ENCODE data around the gene STRN4. TPM values are rescaled to one million over a fixed set of nuclear protein-coding genes. Genes with fewer than 3 reads are reported as not detected.
"Not testable (repeated sequence)": the region's sequence is repeated elsewhere in the genome, so short reads cannot be mapped to it uniquely, and the experiment has no call there.

Gene STRN4, protein sequence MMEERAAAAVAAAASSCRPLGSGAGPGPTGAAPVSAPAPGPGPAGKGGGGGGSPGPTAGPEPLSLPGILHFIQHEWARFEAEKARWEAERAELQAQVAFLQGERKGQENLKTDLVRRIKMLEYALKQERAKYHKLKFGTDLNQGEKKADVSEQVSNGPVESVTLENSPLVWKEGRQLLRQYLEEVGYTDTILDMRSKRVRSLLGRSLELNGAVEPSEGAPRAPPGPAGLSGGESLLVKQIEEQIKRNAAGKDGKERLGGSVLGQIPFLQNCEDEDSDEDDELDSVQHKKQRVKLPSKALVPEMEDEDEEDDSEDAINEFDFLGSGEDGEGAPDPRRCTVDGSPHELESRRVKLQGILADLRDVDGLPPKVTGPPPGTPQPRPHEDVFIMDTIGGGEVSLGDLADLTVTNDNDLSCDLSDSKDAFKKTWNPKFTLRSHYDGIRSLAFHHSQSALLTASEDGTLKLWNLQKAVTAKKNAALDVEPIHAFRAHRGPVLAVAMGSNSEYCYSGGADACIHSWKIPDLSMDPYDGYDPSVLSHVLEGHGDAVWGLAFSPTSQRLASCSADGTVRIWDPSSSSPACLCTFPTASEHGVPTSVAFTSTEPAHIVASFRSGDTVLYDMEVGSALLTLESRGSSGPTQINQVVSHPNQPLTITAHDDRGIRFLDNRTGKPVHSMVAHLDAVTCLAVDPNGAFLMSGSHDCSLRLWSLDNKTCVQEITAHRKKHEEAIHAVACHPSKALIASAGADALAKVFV
- 95.8 and 103 TPM in 2 replicates for total RNA-seq

DNA sequence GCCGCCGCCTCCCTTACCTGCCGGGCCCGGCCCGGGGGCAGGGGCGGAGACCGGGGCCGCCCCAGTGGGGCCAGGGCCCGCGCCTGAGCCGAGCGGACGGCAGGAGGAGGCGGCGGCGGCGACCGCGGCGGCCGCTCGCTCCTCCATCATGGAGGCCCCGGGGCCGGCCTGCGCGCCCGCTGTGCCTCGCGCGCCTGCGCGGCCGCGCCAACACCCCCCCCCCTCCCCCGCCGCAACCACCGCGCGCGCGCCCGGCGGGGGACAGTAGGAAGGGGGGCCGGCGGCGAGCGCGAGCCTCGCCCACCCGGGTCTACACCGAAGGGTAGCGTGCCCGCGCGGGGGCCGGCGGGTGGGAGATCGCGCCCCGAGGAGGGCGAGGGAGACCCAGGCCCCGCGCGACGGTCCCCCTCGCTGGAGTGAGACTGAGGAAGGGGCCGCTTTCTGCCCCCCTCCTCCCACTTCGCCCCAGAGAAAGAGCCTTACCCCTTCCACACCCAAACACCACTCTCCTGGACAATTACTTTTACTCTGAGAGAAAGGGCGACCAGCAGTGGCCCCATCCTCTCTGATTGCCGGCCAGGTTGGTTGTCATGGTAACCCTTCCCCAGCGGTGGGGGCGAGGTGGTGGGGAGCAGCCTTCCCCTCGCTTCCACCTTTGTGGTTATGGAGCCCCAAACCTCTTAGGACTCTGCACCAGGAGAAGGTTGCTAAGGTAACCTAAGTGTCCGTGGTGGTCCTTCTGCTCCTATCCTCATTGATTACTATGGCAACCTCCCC lies at the start of gene STRN4:
Gene STRN4 (minus strand): TSS at position 170 of the 777 bp plus-strand sequence. CDS start 20 bp downstream, at position 150.
- intact Hi-C loops (cut with micrococcal nuclease) = loop anchor here (1.0 to 5.0 kb wide), 4 partner anchors 18 to 146 kb away; partner anchors contain the start of genes CALM3 and SLC1A5

DNA sequence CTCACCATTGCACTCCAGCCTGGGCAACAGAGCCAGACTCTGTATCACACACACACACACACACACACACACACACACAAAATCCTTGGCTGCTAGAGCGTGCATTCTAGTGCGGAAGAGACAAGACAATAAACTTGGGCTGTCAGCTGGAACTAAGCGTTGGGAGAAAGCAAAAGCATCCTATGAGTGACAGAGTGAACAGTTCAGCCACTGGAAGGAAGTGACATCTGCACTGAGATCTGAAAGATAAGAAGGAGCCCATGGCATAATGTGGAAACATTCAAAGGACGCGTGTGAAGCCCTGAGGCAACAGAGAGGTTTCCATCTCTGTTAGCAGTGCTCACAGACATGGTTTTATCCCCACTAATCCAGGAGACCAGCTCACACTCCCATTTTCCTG lies 45.7 kb upstream of the STRN4 start:
- intact Hi-C loops (cut with micrococcal nuclease) = loop anchor here (1.0 kb wide), 3 partner anchors 8 to 58 kb away; partner anchors contain the start of gene AP2S1

DNA sequence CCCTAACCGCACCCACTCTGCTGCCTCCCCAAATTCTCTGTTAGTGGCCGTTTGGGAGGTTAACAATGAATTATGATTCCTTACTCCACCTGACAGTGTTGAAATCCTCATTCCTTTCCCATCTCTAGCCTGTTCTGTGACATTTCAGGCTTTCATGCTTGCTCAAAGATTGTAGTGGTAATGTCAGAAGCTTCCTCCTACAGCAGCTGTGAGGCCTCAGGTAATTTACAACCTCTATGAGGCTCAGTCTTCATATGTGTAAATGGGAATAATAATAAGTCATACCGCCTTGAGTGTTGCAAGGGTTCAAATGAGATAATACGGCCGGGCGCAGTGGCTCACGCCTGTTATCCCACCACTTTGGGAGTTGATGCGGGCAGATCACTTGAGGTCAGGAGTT lies 43.1 kb upstream of the STRN4 start:
- intact Hi-C loops (cut with micrococcal nuclease) = loop anchor here (5.0 kb wide), 4 partner anchors 42 to 927 kb away; partner anchors contain the start of genes FKRP, FOXA3, STRN4 and SYMPK

DNA sequence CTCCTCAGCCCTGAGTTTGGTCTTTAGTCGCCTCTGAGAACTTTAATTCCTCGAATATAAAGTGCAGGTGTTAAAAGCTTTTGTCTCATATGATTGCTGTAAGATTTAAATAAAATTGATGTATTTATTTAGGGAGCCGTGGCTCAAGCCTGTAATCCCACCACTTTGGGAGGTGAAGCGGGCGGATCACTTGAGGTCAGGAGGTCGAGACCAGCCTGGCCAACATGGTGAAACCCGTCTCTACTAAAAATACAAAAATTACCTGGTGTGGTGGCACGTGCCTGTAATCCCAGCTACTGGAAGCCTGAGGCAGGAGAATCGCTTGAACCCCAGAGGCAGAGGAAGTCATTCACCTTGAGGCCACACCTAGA lies 42.7 kb upstream of the STRN4 start:
- intact Hi-C loops (cut with micrococcal nuclease) = loop anchor here (1.0 to 5.0 kb wide), 7 partner anchors 32 to 927 kb away; partner anchors contain the start of genes FKRP, FOXA3, STRN4 and SYMPK

DNA sequence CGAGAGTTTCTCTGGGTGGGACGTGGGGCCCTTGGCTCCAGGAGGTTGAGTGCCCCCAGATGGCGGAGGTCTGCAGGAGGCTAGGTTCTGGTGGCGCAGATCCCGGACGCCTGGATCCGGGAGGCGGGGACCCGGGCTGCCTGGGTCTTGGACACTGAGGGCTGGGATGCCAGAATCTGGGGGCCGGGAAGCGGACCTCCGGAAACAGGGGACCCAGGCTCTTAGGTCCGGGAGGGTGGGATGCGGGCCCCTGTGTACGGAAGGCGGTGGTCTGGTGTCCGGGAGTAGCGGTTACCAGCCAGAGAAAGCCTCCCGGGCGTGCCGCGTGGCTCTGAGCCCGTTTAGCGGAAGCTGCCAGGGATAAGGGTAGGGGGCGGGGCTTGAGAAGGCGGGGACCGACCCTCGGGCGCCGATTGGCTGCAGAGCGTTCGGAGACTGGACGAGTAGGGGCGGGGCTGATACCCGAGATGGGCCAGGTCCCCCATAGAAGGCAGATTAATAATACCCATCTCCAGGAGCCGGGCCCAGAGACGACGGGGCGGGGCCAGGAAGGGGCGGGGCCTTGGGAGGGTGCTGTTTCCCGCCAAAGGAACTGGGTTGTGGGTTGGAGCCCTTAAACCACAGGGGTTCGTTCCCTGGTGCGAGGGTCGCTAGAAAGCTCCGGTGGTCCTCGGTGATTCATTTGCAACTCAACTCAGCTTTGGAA lies 42.2 kb upstream of the STRN4 start, which contains the start of gene SLC1A5:
Gene SLC1A5 (minus strand): TSS at position 333 of the 706 bp plus-strand sequence. CDS start 629 bp downstream, outside the sequence.
- intact Hi-C loops (cut with micrococcal nuclease) = loop anchor here (1.0 to 5.0 kb wide), 7 partner anchors 33 to 926 kb away; partner anchors contain the start of genes FKRP, FOXA3, STRN4 and SYMPK

DNA sequence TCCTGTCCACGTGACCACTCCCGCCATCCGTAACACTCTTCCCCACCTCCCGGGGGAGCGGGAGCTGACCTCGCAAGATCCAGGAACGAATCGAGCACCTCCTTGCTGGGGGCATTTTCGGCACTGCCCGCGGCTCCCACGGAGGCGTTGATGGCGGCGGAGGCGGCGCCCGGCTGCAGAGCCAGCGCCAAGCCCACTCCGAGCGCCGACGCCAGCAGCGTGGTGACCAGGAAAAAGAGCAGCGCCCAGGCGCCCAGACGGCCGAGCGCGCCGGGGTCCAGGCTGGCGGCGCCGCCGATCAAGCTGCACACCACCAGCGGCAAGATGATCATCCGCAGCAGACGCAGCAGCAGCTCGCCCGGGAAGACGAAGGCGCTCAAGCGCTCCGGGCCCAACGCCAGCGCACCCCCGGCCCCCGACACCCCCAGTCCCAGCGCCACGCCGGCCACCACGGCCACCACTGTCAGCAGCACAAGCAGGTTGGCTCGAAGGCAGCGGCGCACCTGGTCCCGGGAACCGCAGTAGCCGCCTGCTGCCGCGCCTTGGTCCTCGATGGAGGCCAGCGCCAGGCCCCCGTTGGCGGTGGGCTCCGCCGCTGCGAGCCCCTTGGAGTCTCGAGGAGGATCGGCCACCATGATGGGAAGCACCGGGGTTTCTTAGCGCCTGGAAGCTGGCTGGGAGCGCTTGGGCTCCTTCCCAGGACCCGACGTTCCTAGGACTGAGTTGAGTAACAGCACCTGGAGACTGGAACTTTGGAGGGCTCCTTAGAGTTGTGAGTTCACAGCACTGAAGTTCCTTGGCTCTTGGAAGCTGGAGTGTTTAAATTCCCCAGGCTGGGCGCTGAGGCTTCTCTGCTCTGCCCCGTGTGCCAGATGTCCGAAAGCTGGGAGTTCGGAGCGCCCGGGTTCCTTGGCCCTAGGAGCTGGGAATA lies 41.3 kb upstream of the STRN4 start:
- intact Hi-C loops (cut with micrococcal nuclease) = loop anchor here (1.0 to 5.0 kb wide), 8 partner anchors 34 to 925 kb away; partner anchors contain the start of genes FKRP, FOXA3, STRN4 and SYMPK

DNA sequence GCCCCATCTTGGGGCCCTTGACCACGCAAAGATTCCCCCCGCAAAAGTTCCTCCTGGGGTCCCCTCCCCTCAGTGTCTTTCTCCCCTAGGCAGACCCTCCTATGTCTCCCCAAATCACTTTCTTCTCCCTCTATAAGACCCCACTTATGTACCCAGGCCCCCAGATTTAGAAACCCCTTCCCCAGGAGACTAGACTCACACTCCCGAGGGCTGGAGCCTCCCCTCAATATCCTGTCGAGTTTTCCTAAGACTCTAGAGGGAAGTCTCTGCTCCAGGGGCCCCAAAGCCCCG lies 40.7 kb upstream of the STRN4 start:
- intact Hi-C loops (cut with micrococcal nuclease) = loop anchor here (2.0 to 5.0 kb wide), 5 partner anchors 40 to 925 kb away; partner anchors contain the start of genes FKRP, FOXA3, STRN4 and SYMPK

DNA sequence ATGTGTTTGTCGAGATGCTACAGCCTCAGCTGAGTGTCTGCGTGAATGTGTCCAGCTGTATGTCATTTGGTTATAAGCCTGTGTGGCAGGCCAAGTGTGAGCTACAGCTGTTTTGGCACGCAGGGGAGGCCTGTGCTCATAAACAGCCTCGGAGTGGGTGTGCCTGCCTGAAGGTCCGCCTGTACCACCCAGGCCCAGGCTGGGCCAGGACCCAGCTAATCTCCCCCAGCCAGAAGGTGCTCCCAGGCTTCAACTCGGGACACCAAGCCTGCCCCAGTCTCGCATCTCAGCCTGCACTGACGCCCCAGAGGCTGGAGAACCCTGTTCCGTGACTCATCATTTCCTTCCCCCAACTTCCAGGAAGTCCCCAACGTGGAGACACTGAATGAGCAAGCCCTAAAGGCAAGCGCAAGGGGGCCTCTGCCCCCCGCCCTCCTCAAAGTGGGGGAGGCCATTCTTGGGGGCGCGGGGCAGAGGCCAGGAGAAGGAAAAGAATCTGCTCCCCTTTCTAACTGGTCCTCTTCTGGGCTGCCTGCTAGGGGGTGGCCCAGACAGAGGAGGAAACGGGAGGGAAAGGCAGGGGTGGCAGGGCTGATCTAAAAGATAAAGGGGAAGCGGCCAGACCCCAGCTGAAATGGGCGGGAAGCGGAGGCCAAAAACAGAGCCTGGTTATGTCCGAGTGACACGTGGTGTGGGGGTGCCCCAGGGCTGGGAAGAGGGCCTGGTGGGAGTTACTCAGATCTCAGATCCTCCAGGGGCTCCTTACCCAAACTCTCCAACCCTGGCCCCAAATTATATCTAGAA lies 40.2 kb upstream of the STRN4 start:
- intact Hi-C loops (cut with micrococcal nuclease) = loop anchor here (1.0 to 5.0 kb wide), 9 partner anchors 29 to 924 kb away; partner anchors contain the start of genes AP2S1, FKRP, FOXA3 and STRN4

DNA sequence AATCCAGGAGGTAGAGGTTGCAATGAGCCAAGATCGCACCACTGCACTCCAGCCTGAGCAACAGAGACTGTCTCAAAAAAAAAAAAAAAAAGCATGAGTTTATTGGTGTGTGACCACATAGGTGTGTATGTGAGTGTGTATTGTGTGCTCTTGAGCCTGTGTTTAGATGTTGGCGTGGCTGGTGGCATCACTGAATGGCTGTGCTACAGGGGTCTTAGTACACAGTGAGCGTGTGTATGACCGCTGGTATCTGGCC lies 39.7 kb upstream of the STRN4 start:
- intact Hi-C loops (cut with micrococcal nuclease) = loop anchor here (1.0 to 5.0 kb wide), 10 partner anchors 29 to 924 kb away; partner anchors contain the start of genes AP2S1, DACT3, FKRP and FOXA3

DNA sequence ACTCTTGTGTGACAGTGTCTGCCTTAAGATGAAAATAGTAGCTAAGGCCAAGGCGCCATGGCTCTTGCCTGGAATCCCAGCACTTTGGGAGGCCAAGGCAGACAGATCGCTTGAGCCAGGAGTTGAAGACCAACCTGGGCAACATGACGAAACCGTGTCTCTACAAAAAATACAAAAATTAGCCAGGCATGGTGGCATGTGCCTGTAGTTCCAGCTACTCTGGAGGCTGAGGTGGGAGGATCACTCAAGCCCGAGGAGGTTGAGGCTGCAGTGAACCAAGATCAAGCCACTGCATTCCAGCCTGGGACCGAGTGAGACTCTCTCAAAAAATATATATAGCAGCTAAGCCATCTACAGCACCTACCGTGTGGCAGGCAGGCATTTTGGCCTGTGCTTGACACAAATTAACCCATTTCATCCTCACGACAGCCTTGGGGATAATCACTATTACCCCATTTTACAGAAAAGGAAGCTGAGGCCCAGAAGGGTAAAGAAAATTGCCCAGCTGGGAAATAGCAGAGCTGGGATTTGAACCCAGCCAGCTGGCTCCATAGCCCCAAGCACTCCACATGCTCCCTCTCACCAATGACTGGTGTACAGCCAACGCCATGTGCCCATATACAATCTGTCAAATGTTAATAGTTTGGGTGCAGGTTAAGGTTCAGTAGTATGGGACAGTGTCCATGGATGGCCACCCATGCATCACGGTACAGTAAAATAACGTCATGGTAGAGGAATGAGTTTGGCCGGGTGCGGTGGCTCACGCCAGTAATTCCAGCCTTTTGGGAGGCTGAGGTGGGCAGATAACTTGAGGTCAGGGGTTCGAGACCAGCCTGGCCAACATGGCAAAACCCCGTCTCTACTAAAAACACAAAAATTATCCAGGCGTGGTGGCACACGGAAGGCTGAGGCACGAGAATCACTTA lies 39.1 kb upstream of the STRN4 start:
- intact Hi-C loops (cut with micrococcal nuclease) = loop anchor here (2.0 to 5.0 kb wide), 5 partner anchors 38 to 923 kb away; partner anchors contain the start of genes DACT3, FKRP, FOXA3 and STRN4

DNA sequence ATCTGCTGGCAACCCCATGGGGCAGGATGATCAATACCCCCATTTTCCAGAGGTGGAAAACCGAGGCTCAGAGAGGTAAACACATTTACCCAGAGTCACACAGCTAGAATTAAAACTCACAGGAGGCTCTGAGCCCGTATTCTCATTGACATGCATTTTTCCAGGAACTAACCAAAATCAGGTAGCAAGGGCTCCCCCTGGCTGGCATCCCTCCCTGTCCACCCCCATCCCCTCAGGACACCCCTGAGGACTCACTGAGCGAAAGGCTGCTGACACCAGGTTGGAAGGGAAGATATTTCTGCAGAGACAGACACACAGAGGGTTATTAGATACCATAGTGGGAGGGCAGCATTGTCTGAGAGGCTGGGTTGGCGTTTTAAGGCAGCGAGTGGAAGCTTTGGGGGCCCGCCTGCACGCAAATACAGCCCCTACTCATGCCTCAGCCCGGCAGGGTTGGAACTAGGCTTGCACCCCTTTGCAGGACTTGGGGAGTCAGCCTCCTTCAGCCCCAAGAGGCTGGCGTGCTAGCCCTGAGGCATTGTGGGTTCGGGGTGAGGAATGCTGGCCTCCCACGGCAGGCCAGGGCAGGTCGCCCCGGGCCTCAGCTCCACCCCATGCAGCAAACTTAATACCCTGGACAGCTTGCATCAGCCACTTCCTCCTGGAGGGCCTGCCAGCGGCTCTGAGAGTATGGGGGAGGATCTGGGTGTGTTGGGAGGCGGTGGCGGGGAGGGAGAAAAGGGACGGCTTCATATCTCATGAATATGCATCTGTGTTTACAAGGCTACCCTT lies 38.2 kb upstream of the STRN4 start:
- intact Hi-C loops (cut with micrococcal nuclease) = loop anchor here (1.0 to 5.0 kb wide), 6 partner anchors 8 to 922 kb away; partner anchors contain the start of genes DACT3, FKRP, FOXA3 and STRN4

DNA sequence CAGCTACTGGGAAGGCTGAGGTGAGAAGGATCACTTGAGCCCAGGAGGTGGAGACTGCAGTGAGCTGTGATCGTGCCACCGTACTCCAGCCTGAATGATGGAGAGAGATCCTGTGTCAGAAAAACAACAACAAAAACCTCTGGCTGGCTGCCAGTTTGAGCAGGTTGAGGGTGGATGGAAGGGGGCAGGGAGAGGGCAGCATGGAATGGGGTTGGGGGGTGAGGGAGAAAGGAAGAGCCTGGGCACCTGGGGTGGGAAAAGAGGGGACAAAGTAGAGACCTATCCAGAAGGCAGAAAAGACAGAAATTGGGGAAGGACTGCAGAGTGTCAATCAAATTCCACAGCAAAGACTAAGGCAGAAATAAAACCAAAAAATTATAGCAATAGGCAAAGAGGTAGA lies 37.4 kb upstream of the STRN4 start:
- intact Hi-C loops (cut with micrococcal nuclease) = loop anchor here (1.0 to 2.0 kb wide), 2 partner anchors 9 to 123 kb away; partner anchors contain the start of gene DACT3

DNA sequence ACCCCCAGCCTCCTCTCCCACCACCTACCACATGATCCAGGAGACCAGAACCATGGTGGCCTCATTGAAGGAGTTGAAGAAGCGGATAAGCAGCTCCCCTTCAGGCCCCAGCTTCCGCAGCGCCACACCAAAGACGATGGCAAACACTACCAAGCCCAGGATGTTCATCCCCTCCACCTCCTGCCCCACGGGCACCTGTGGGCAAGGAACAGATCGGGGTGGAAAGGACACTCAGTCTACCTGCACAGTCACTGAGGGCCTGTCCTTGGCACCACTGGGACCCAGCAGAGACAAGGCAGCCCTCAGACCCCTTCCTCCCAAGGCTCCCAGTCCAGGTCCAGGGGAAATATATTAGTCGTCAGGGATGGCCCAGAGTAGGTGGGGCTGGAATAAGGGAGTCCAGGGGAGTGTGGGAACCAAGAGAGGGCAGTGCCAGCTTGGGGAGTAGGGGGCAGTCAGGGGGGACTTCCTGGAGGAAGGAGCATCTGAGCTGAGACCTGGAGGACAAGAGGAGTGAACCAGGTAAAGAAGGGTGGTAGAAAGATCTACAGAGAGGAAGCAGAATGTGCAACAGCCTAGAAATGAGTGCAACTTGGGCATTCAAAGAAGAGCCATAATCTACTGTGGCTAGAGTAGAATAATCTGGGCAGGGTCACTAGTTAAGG lies 36.2 kb upstream of the STRN4 start:
- intact Hi-C loops (cut with micrococcal nuclease) = no loop called here

DNA sequence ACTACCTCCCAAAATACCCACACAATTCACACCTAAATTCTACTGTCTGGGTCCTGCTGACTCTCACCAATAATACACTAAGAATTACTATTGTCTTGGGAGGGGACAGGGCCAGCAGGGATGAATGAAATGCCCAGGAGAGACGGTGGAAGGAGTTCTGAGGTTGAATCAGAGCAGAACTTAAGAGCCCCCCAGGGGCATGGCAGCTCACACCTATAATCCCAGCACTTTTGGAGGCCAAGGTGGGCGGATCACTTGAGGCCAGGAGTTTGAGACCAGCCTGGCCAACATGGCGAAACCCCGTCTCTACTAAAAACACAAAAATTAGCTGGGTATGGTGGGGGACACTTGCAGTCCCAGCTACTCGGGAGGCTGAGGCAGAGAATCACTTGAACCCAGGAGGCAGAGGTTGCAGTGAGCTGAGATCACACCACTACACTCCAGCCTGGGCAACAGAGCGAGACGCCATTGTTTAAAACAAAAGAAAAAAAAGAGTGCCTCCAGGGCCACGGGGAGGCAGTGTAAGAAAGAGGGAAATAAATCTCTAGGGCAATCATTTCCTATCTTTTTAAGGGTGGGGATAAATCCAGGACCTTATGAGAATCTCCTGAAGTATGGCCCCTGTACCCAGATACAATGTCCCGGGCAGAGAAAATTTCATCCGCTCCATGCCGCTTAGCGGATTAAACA lies 31.9 kb upstream of the STRN4 start:
- intact Hi-C loops (cut with micrococcal nuclease) = not testable (repeated sequence)

All from T-helper 1 cell treated with Interleukin-12 subunit alpha and Interleukin-12 subunit beta and Interleukin-4 antibody, amounts not matched to agents 30 ng/mL and 1 ng/mL, for 36 hours (primary cell).